ENCODE data around the gene GPR157.

- TF ChIP-seq CTCF (IDR thresholded peaks at IDR 0.05; ENCODE audit: borderline replicate concordance, extremely low read depth, low read length, poor library complexity, severe bottlenecking) (no peak), EZH2 (IDR thresholded peaks at IDR 0.05; ENCODE audit: borderline replicate concordance, low read depth, low read length, severe bottlenecking) (no peak)
These were observed 29.3 kb downstream of the GPR157 start for GRCh38 chr1:9099555-9099954.

All from DND-41 (cell line).